Thymus (tissue), 11 donors: ENCODE measurements around the gene AKT3. TPM values are rescaled to one million over a fixed set of nuclear protein-coding genes. Genes with fewer than 3 reads are reported as not detected.
"Not testable (repeated sequence)": the region's sequence is repeated elsewhere in the genome, so short reads cannot be mapped to it uniquely, and the experiment has no call there.

Source experiments
- DNase-seq, 9 donors: peaks; one replicate each; pipeline ENCODE4 v3.0.0-alpha.2; 2013; ENCODE audit warnings: low spot score in 9 of 9, low read depth in 6 of 9, missing footprints in 1 of 9
- H3K27ac ChIP-seq, 2 donors: one replicate each; pipeline ENCODE4 v1.5.1; 2013; ENCODE audit warnings: control low read depth in 1 of 2, low read depth in 1 of 2, low read length in 1 of 2, mild to moderate bottlenecking in 1 of 2, moderate library complexity in 1 of 2
- H3K27me3 ChIP-seq, 2 donors: one replicate each; pipeline ENCODE4 v1.5.1; 2013; ENCODE audit warnings: low read length in 1 of 2; ENCODE audit not compliant: control insufficient read depth in 2 of 2, insufficient read depth in 1 of 2
- H3K36me3 ChIP-seq, 2 donors: one replicate each; pipeline ENCODE4 v1.5.1; 2013; ENCODE audit warnings: low read length in 1 of 2, mild to moderate bottlenecking in 1 of 2, moderate library complexity in 1 of 2; ENCODE audit not compliant: control insufficient read depth in 2 of 2, insufficient read depth in 2 of 2
- H3K4me1 ChIP-seq, 2 donors: one replicate each; pipeline ENCODE4 v1.5.1; 2013; ENCODE audit warnings: low read length in 2 of 2; ENCODE audit not compliant: control insufficient read depth in 2 of 2, insufficient read depth in 2 of 2
- H3K4me3 ChIP-seq, 2 donors: one replicate each; pipeline ENCODE4 v1.5.1; 2013; ENCODE audit warnings: low read length in 2 of 2, control low read depth in 1 of 2, mild to moderate bottlenecking in 1 of 2
- H3K9me3 ChIP-seq, 2 donors: one replicate each; pipeline ENCODE4 v1.5.1; 2013; ENCODE audit warnings: low read length in 1 of 2, mild to moderate bottlenecking in 1 of 2; ENCODE audit not compliant: control insufficient read depth in 2 of 2, insufficient read depth in 1 of 2
- WGBS: extraction: QIAGEN DNeasy Blood & Tissue Kit; methylation state at CpG from one replicate; pipeline ENCODE4 v1.1.7; 2013; 5-methylcytosine and 5-hydroxymethylcytosine counted together
- polyA plus RNA-seq: library from polyadenylated mRNA; stranded (reverse); fragments of 200-250 nt; gene quantifications from one replicate; pipeline ENCODE4 v1.2.3, GENCODE V29; 2013
- total RNA-seq: library from RNA; stranded (reverse); fragments of 120-200 nt; gene quantifications from one replicate; pipeline ENCODE4 v1.2.4, GENCODE V29; 2013
- donor health status: healthy.

The AKT3 gene
- total and polyA plus RNA-seq, 2 donors, result 14.5 to 45.3 TPM

DNA sequence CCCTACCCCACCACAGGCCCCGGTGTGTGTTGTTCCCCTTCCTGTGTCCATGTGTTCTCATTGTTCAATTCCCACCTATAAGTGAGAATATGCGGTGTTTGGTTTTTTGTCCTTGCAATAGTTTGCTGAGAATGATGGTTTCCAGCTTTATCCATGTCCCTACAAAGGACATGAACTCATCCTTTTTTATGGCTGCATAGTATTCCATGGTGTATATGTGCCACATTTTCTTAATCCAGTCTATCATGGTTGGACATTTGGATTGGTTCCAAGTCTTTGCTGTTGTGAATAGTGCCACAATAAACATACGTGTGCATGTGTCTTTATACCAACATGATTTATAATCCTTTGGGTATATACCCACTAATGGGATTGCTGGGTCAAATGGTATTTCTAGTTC is 27.0 kb upstream of the AKT3 start:
- H3K4me1 ChIP-seq, H3K36me3 ChIP-seq, H3K9me3 ChIP-seq, H3K27ac ChIP-seq, H3K4me3 ChIP-seq, H3K27me3 ChIP-seq, DNase-seq: not testable (repeated sequence)
- 96% methylated on average over 3 of the region's 3 CpGs for WGBS

DNA sequence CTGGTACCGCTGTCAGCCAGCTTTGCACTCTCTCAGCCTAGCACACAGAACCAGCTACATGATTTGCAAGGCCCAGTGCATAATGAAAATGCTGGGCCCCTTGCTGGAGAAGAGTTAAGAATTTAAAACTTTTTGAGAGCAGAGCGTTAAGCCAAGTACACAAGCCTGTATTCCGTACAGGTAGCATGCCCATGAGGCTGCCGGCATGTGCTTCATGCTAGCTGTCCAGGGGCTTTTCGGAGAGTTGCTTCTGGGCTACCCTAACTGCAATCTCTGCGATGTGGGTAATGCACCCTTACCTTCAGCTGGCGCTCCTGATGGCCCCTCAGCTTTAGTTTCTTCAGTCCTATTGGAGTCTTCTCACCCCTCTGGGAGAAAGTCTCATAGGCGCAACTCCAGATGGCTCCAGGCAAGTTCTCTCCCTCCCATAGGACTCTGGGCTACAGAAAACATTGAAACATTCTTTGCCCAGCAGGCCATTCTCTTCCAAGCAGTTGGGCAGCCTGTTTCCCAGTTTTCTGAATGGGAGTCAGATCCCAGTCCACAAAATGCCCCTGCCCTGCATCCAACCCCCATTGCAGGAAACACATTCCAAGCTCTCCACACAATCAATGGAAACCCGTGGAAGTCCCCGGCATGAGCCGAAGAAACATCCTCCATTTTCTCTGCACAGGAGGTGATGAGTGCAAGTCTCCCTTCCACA is 5.7 kb upstream of the AKT3 start:
- no peak for DNase-seq
- Histone ChIP-seq H3K9me3 (no peaks in the 10 kb centered on the region), H3K4me3 (no peak overlapping the region), H3K27me3 (peaks cover 0 to 11% of the 10 kb centered on the region in 2 donors), H3K27ac (peak overlapping the region in 1 of 2 donors; percentile 2), H3K4me1 (peaks cover 0 to 6% of the 10 kb centered on the region in 2 donors), H3K36me3 (no peaks in the 10 kb centered on the region)
- 98% methylated on average over 11 of the region's 11 CpGs for WGBS

DNA sequence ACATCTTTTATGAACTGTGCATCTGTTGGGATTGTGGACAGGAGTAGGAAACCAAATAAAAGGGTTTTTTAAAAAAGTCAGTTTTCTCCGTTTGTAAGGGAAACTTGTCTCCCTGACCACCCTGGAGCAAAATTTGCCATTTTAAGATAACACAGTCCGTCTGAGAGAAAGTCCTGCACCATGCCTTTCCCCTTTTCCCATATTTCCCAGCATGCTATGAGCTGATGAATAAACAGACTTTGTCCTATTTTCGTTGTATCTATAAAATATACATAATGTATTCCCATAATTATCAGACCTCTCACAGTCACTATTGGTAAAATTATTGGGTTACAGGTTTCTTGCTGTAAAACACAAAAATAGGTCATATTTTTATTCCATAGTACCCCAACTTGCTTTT is 1.7 kb upstream of the AKT3 start:
- WGBS, result 44% methylated on average over 3 of the region's 3 CpGs

DNA sequence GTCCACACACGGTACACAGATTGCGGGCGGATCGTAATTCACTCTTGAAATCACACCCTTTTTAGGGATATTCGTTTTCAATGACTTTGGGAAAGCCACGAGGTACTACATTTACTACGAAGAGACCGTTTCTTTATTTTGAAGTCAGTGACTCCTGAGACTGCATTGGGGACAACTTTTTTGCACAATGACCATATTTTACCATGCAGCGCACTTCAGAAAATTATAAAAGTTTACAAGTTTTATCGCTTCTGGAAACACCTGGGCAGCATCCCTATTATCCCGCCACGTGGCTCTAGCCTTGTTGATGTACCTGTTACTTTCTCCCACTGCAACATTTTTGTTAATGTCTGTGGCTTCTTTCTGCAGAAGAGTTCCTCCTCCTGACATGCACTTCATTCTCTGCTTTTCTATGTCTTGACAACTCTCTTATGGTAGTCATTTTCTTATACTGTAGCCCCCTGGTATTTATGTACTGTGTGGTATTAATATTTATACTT is 1.3 kb upstream of the AKT3 start:
- DNase-seq, result peak in 2 of 9 donors; percentile 20 to 21
- Histone ChIP-seq H3K4me3 (peak overlapping the region; percentile 54 to 98), H3K27me3 (peaks cover 0 to 12% of the 10 kb centered on the region in 2 donors), H3K27ac (peak overlapping the region in 1 of 2 donors; percentile 81), H3K36me3 (no peaks in the 10 kb centered on the region), H3K9me3 (no peaks in the 10 kb centered on the region), H3K4me1 (peaks cover 2 to 11% of the 10 kb centered on the region in 2 donors)
- WGBS, result 3% methylated on average over 12 of the region's 12 CpGs

More for the DNA sequence above, 1.7 kb upstream of the AKT3 start:
- Histone ChIP-seq H3K27ac (no peak overlapping the region), H3K27me3 (peaks cover 0 to 12% of the 10 kb centered on the region in 2 donors), H3K9me3 (no peaks in the 10 kb centered on the region), H3K4me3 (no peak overlapping the region), H3K36me3 (no peaks in the 10 kb centered on the region), H3K4me1 (peaks cover 2 to 11% of the 10 kb centered on the region in 2 donors)
- DNase-seq, result no peak

DNA sequence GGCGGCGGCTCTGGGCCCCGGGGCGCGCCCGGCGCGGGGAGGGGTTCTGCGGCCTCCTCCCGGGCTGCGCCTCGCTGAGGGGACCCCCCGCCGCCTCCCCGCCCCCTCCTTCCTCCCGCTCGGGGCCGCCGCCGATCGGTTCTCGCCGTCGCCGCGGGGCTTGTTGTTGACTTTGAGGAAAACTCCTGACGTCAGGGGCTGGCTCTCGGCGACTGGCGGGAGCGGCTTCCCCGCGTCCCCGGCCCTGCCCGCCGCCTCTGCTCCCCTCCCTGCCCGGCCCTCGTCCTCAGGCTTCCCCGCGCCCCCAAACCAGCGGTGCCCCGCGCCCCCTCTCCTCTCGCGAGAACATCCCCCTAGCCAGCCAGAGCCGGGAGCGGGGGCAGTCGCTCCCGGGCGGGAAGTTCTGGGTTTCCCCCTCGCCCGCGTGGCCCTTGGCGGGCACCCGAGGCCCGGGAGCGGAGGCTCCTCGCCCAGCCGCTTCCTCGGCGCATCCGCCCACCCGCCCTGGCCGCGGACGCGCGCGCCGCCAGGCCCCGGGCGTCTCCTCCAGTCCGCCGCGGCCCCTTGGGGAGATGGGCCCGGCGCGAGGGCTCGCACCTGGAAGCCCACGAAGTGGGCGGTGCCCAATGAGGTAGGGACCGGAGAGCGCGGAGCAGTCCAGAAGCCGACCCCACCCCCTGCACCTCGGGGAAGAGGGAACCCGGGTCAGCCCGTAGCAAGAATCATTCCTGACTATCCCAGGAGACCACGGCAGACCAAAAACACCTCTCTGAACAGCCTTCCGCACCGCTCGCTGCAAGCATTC is 611 bp upstream of the AKT3 start:
- peak overlapping the region; percentile 68 to 81 for H3K27ac ChIP-seq
- peaks cover 2 to 11% of the 10 kb centered on the region in 2 donors for H3K4me1 ChIP-seq
- WGBS, result under 1% methylated on average over 92 of the region's 92 CpGs
- peaks cover 0 to 12% of the 10 kb centered on the region in 2 donors for H3K27me3 ChIP-seq
- no peaks in the 10 kb centered on the region for H3K9me3 ChIP-seq
- H3K4me3 ChIP-seq, result peak overlapping the region; percentile 54 to 98
- no peaks in the 10 kb centered on the region for H3K36me3 ChIP-seq
- DNase-seq, result peak in 8 of 9 donors; percentile 22 to 80 (median 58)

DNA sequence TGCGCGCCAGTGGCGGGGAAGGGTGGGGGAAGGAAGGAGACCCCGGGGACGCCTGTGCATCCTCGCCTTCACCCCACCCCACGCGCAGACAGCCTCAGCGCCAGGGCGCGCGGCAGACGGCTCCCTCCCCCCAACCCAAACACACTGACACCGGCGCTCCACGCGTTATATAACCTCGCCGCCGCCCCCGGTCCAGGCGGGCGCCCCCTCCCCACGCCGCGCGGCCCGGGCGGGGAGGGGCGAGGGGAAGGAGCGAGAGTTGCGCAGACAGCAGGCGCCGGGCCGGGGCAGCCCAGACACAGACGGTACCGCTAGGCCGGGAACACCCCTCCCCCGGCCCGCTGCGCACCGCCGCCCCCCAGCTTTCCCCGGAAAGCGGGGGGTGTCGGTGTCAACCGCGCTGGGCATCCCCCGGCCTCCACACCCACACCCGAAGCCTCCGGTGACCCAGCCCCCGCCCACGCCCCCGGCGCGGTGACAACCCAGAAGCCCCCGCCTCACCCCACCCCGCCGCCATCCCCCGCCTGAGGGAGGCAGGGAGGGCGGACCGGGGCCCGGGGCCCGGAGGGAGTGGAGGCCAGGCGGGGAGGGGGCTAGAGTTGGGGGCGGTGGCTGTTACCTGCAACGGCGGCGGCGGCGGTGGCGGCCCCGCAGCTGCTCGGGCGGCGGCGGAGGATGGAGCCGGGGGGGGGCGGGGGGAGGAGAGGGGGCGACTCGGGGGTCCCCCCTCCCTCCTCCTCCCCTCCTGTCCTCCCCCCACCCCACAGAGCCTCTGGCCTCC is 432 bp downstream of the AKT3 start:
- WGBS, result 2% methylated on average over 80 of the region's 81 CpGs
- Histone ChIP-seq H3K36me3 (no peaks in the 10 kb centered on the region), H3K27ac (peak overlapping the region; percentile 46 to 81), H3K4me1 (peaks cover 2 to 11% of the 10 kb centered on the region in 2 donors), H3K27me3 (peaks cover 0 to 12% of the 10 kb centered on the region in 2 donors), H3K9me3 (no peaks in the 10 kb centered on the region), H3K4me3 (peak overlapping the region; percentile 54 to 98)
- peak in 8 of 9 donors; percentile 22 to 74 (median 50) for DNase-seq

DNA sequence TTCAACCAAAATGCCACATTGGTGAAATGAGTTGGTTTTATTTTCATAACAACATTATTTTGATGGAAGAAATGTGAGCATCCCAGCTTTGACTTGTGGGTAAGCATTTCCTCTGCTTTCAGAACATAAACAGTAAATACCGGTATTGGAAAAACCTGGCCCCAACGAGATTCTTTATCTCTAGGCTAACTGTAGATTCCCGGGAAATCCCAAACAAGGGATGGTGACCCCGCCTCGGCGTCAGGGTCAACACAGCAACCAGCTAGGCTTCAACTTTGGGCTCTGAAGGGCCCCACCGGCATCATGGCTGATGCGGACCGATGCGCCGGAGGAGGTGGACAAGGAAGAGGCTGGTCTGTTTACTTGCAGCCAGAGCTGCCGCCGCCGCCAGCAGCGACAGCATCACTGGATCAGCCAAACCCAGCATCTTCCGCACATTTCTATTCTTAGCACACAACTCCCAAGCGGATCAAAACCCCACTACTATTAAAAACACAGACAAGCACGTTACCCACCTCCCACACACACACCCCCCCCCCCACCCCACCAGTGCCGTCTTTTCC is 1.1 kb downstream of the AKT3 start:
- Histone ChIP-seq H3K27me3 (peaks cover 0 to 12% of the 10 kb centered on the region in 2 donors), H3K9me3 (no peaks in the 10 kb centered on the region), H3K27ac (peak overlapping the region; percentile 56 to 81), H3K4me1 (peaks cover 2 to 11% of the 10 kb centered on the region in 2 donors), H3K4me3 (peak overlapping the region; percentile 54 to 98), H3K36me3 (no peaks in the 10 kb centered on the region)
- WGBS, result 2% methylated on average over 19 of the region's 19 CpGs
- DNase-seq, result peak in 4 of 9 donors; percentile 5 to 29 (median 24)

DNA sequence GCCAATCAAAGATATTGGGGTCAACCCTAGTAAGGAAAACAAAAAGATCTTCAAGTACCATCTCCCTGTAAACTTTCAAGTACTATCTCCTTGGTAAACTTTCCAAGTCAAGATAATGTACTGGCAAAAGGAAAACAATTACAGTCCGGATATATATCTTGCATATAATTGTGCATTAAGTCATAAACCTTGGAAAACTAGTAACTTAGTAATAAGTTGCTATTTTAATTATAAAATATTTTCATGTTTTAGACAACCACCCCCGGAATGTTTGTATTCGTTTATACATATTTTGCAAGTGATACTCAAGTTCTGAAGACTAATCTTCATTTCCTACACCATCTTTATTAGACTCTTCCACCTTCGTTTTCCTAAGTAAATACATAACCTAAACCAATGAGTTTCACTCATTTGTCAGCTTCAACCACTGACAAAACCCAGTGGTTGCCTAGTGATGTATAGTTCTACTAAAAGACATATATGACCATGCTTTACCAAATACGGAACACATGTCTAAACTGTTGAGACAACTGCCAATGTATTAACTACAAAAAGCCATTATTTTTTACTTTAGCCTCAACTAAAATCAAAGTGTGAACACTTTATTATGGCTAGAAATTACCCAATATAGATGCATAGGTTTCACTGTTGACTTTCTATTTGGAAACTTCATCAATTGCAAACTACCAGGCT is 1.7 kb downstream of the AKT3 start:
- no peaks in the 10 kb centered on the region for H3K9me3 ChIP-seq
- WGBS, result 92% methylated on average over 5 of the region's 5 CpGs
- H3K27me3 ChIP-seq, result peaks cover 0 to 12% of the 10 kb centered on the region in 2 donors
- DNase-seq, result peak in 1 of 9 donors; percentile 7
- no peaks in the 10 kb centered on the region for H3K36me3 ChIP-seq
- peaks cover 2 to 11% of the 10 kb centered on the region in 2 donors for H3K4me1 ChIP-seq
- no peak overlapping the region for H3K27ac ChIP-seq
- H3K4me3 ChIP-seq, result peak overlapping the region in 1 of 2 donors; percentile 98
